HG02759 (cell line): ENCODE measurements around the gene SEC14L2.
"Not testable (repeated sequence)": the region's sequence is repeated elsewhere in the genome, so short reads cannot be mapped to it uniquely, and the experiment has no call there.

Experiments used
- ATAC-seq: cut with Tn5 transposase; IDR thresholded peaks from one replicate; pipeline ENCODE4 v1.9.1; 2021; ENCODE audit warnings: mild to moderate bottlenecking, moderate library complexity; ENCODE audit not compliant: unreplicated experiment

The SEC14L2 gene

DNA sequence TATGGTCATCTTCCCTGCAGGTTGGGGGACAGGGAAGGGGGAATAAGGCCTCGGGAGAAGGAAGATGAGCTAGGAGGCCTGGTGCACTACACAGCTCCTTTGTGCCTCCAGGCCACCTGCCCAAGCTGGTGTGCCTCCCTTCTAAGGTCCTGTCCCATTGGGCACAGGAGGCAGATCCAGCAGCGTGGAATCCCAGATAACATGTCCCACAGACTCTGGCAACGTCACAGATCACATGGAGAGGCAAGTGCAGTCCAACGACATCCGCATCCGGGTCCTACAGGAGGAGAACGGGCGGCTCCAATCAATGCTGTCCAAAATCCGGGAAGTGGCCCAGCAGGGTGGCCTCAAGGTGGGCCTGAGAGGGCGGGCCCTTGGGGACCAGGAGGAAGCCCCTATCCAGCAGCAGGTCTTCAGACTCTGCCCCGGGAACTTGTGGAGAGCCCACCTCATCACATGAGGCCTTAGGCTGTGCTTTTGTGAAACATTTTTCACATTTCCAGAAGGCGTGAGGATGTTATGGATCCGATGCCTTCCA, 21.4 kb upstream of the SEC14L2 start:
- no peak for ATAC-seq

DNA sequence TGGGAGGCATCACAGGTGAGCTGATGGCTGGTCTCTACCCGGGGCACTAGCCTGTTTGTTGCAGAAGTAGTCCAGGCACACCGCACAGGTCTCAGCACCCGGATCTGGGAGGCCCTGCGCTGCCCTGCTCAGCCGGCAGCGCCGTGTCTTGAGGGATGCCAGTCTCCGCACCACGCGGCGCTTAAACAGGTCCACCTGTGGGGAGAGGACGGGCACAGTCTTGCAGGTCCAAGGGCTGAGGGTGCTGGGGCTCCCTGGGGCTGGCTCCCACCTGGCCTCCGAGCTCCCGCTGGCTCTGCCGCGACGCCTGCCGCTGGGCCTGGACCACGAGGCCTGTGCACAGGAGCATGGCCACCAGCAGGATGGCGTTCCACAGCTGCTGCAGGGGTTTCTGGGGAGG, 16.8 kb upstream of the SEC14L2 start:
- no peak for ATAC-seq

DNA sequence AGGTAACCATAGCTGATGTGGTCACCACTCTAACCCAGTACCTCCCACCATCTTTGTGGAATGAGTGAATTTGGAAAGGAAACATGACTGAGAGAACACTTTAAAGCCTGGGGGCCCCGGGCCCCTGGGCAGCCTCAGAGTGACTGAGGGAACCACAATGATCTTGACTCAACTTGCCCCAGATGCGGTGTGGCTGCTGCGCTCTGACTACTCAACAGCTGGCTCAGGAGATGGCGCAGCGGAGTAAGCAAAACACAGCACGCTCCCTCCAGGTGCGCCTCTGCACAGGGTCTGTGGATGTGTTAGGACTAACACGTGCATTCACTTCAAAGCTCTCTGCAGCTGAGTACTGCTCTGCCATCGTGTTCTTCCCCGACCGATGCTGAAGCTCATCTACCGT, 15.6 kb upstream of the SEC14L2 start:
- no peak for ATAC-seq

DNA sequence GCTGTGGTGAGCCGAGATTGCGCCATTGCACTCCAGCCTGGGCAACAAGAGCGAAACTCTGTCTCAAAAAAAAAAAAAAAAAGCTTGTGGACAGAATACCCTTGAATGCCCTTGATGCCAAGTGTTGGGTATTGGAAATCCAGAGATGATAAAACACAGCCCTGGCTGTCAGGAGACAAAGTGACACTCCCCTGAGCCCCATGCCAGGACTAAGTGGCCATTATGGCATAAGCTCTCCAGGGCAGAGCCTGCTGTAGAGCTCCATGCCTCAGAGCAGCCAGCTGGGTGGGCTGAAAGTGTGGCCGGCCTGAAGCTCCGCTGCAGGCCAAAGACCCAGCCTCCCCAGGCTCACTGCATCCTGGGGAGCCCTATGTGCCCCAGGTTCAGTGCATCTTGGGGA, 14.5 kb upstream of the SEC14L2 start:
- ATAC-seq: no peak

DNA sequence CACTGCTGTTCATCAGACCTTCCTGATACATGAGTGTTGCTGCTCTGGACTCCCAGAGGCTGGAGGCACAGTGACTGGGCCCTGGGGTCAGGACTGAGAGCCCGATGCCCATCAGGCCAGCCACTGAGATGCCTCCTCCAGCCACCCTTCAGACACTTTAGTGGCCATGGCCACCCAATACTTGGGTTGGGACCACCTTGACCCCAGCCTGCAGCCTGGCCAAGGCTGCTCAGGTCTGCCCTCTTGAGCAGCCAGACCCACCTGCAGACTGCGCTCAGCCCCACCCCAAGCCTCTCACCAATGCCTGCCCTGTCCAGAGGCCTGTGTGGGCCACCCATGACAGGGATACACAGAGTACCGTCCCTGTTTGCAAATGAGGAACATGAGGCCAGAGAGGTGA, 13.8 kb upstream of the SEC14L2 start:
- no peak for ATAC-seq

DNA sequence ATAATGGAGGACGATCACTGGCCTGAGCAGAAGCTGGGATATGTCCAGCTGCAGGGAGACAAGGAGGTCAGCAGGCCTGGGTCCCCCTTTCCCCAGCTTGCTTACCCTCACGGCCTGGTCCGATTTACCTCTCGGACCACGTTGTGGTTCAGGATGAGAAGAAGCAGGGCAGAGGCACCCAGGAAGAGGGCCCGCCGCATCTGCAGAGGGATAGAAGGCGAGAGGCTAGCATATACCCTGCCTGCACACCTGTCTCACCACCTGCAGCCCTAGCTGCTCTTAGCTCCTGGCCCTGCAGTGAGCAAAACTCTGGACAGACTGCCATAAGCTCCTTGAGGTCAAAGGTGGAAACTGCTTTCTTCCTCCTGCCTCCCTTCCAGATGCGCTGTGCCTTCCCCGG, 10.9 kb upstream of the SEC14L2 start:
- no peak for ATAC-seq

DNA sequence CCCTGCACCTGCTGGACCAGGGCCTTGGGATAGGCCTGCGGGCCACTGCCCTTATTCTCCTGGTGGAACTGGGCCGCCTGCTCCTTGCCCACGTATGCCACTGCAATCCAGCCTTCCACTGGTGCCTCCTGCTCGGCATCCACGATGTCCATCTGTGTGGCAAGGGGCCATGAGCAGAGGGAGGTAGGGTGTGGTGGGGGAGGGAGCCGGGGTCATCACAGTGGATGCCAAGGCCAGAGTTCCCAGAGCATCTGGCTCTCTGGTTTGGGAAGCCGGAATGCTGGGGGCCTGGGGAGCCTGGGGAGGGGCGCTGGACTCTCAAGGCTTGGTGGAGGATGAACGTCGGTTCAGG, 10.2 kb upstream of the SEC14L2 start:
- no peak for ATAC-seq

DNA sequence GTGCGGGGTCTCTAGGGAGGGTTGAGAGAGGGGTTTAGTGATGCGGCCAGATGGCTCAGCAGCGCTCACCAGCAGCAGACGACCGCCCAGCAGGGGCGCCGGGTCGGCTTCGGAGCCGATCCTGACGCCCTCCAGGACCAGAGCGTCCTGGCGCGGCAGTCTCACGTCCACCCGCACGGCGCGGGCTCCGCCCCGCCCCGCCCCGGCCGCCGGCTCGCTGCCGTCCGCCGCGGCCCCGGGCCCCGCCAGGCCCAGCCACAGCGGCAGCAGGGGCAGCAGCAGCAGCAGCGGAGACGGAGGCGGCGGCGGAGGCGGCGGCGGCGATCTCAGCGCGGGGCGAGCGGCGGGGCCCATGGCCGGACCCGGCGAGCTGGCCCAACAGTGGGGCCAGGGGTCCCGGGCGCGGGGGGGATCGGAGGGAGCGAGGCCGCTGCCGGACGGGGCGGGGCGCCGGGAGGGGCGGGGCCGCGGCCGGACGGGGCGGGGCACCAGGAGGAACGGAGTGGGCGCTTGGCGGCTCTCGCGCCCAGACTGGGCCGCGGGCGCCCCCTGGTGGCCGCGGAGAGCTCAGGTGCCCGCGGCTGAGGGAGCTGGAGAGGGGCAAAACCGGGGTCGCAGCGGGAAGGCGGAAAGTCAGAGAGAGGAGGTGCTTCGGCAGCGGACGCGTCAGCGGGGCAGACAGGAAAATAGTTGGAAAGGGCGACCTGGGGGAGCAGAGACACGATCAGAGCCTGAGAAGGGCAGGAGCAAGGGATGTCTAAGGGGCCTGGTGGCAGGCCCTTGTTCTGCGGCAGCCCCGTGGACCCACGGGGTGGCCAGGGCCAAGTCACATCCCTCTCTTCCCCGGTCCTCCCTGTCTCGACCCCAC, 9.6 kb upstream of the SEC14L2 start, which contains the start of gene RNF215:
Gene RNF215, minus strand, starts transcription at position 452 of the 868 bp plus-strand sequence. Its CDS starts 98 bp downstream, at position 354.
- peak; percentile 84 for ATAC-seq

DNA sequence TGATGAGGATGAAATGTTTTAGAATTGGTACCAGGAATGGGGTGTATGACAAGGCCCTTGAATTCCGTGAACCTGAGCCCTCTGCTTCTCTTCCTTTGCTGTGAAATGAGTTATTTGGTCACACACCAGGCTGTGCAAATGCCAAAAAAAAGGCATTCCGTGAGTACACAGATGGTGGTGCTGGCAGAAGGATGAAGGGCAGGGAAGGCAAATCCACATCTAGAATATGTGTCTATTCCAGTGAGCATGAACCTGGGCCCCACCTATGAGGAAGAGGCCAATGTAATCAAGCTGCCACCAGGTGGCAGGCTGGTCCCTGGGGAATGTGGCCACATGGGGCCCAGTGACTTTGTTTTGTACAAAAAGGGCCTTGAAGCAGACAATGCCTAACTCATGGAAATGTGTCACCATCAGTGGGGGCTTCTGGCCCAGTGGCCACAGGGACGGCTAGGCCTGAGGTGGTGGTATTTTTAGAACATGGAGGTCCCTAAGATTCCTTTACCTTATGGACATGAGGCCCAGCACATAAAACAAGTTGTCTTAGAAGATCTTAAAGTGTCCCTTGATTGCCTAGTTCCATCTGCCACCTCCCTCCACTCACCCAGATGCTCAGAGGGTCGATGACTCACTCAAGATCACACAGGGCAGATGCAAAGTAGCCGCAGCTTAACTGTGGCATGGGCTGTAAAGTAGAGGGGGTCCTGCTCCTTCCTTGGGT, 5.7 kb upstream of the SEC14L2 start:
- peak; percentile 40 for ATAC-seq

DNA sequence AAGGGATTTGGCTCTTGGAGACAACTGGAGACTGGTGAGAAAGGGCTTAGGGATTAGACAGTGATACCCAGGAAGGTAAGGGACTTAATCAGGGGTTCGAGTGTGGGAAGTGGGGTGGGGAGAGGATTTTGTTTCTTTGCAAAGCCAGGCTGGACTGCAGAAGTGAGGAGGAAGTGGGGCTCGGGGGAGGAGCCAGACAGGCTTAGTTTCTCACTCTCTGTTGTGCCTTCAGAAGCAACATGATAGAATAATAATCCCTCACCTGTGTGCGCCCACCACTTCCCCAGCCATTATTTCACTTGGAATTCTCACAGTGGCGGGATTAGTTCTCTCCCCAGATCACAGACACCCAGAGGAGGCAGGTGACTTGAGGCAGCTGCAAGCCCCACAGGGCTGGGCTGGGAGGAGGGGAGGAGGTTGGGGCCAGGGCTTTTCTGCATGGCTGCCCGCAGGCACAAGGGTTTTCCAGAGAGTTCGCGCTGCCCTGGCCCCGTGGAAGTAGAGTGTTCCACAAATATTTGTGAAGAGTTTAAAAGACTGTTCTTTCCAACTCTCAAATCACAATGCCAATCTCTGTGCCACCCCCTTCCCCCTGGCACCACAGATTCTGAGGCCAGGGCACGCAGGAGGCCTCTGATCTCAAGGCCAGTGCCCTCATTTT, 4.0 kb upstream of the SEC14L2 start:
- no peak for ATAC-seq

DNA sequence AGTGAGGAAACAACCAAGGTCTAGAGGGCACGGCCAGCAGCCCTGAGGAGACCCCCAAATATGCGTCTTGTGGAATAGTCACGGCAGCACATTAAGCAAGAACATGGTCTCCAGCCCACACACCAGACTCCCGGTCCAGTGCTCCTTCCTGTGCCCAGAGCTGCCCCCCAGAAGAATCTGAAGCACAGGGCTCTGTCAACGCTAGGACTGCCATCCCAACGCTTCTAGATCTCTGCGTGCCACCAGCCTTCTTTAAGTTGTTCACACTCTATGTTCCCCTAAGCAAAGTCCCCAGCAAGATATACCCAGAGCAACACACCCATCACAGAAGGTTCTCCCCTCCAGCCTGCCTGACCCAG, 3.5 kb upstream of the SEC14L2 start:
- no peak for ATAC-seq

DNA sequence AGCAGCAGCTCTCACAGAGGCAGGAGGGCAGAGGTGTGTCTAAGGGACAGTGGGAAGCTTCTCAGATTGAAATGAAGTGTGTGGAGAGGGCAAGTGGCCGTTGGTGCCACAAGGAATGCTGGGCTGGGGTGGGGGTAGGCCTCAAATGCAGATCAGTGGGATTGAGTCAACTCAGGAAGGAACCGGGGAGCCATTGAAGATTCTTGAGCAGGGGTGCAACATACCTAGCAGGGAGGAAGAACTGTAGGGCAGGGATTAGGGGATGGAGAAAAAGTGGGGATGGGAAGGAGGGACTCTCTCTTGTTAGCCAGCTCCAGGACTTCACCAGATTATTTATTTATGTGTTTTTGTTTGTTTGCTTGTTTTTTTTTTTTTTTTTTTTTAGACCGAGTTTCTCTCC, 2.9 kb upstream of the SEC14L2 start:
- ATAC-seq: no peak

DNA sequence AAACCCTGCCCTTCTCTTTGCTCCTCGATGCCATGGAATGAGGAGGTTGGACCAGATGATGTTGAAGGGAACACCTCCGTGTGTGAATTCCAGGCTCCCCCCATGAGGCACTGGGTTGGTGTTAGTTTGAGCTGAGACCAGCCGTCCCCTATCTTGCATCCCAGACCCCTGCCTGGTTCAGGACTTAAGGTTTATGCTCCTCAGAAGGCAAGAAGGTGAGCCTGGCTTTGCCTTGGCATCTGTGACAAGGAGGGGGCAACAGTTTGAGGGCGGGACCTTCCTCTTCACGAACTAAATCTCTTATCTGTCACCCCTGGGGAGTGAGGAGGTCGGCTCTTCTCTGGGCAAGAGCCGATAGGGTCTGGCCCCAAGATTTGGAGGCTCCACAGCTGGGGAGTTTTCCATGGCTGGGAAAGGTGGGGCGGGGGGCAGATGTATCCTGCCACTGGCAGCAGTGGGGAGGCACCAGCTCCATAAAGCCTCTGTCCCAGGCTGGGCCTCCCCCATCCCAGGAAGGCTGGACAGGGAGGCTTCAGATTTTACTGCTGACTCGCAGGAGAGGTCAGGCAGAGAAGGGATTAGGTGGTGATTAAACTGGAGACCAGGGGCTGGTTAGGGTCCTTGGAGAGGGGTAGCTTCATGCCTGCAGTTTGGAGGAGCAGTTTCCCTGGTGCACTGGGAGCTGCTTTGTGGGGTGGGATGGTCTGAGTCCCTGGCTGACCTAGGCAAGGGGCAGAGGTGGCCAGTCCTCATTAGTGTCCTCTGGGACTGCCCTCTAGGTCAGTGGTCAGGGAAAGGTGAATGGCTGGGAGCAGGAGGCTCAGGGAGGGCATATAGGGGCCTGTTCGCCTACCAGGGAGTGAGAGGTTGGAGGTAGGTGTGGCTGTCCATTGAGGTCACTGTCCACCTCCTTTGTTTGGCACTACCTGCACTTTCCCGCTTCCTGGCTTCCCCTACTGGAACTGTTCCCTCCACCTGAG, 1.1 kb downstream of the SEC14L2 start:
- no peak for ATAC-seq

DNA sequence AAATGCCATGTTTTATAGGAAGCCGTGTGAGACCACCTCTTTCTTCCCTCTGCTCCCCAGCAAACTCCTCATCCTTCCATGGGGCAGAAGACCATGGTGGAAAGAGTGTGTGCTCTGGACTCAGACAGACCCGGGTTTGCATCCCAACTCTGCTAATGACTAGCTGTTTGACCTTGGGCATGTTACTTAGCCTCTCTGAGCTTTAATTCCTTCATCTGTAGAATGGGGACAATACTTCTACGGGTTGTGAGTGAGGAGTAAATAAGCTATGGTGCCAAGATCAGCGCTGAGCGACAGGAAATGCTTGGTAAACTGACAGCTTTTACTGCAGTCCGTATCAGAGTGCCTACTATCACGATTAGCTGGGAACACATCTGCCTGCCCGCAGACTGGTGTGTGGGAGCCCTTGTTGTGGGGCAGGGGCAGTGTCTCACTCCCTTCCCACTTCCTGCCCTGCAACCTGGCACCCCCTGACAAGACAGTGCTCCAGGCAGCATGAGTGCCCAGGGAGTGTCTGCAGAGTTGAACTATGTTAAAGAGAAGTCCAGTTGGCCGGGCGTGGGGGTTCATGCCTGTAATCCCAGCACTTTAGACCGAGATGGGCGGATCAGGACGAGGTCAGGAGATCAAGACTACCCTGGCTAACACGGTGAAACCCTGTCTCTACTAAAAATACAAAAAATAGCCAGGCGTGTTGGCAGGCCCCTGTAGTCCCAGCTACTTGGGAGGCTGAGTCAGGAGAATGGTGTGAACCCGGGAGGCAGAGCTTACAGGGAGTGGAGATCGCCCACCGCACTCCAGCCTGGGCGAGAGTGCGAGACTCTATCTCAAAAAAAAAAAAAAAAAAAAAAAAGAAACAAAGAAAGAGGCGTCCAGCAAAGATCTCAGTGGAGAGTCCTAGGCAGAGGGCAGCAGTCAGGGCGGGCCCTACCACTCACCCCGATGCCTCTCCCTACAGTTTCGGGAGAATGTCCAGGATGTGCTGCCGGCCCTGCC, 2.2 kb downstream of the SEC14L2 start:
- no peak for ATAC-seq

DNA sequence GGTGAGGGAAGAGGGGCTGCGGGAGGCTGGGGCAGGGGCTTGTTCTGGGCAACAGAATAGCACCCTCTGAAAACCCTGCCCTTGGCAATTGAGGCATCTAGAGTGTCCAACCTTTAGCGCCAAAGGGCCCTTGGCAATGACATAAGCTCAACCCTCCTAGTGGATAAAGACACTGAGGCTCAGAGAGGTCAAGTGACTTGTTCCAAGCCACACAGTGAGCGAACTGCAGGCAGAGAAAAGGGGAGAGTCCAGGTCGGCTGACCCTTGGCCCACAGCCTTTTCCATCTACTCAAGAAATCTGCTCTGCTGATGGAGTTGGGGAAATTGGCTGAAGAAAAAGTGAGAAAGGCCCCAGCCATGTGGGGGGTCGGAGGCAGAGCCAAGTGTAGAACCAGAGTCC, 2.9 kb downstream of the SEC14L2 start:
- no peak for ATAC-seq

DNA sequence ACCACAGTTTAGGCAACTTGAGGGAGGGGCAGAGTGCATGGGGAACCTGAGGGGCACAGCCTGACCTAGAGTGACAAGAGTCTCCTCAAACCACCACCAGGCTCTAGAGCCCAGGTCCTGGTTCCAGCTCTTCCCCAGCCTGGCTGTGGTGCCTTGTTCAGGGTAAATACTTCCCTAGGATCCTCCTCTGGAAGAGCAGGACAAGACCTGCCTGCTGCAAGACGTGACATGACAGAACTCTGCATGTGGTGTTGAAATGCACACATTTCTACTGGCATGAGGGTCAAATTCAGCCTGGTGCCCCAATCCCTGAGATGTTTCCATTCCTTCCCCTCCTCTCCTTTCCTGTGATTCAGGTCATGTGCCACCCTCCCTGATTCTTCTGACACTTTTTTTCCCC, 3.3 kb downstream of the SEC14L2 start:
- no peak for ATAC-seq

DNA sequence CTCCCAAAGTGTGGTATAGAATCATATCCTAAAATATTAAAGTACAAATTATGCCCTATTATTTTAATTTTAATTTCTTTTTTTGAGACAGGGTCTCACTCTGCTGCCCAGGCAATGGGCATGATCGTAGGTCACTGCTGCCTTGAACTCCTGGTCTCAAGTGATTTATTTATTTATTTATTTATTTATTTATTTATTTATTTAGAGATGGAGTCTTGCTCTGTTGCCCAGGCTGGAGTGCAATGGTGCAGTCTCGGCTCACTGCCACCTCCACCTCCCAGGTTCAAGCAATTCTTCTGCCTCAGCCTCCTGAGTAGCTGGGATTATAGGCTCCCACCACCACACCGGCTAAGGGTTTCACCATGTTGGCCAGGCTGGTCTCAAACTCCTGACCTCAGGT, 4.2 kb downstream of the SEC14L2 start:
- not testable (repeated sequence) for ATAC-seq

DNA sequence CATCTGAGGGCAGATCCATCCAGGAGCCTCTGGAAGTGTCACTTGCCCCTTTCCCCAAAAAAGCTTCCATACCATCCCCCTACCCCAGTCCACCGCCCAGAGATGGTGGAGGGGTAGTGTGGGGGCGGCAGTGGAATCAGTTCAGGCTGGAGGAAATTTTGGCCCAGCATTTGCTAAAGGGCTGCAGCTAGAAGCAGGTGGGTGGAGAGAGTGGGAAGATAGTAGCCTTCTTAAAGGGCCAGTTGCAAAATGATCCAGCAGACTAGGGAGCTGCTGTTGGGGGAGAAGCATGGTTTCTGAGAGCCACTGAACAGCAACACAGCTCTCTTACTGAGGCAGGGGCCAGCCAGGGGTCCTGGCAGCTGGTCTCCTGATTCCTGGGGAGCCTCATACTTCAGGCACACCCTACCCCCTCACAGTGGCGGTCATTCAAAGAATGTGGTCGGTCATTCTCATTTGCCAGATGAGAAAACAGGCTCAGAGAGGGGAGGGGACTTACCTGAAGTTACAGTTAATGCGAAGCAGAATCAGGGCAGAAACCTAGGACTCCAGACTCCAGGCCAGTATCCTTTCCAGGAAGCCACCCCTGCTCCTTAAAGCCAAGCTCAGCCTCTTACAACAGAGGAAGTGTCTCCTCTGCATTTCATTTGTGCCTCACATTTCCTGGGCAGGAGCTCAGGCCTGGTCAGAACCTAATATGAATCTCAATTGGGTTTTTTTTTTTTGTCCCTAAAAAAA, 5.4 kb downstream of the SEC14L2 start:
- no peak for ATAC-seq

DNA sequence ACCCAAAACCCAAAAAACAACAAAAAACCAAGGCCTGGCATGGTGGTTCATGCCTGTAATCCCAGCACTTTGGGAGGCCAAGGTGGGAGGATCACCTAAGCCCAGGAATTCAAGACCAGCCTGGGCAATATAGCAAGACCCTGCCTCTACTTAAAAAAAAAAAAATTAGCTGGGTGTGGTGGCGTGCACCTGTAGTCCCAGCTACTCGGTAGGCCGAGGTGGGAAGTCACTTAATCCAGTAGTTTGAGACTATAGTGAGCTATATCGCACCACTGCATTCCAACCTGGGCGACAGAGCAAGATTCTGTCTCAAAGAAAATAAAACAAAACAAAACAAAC, 5.9 kb downstream of the SEC14L2 start:
- ATAC-seq: not testable (repeated sequence)
